Endothelial cell of umbilical vein (primary cell): ENCODE results near the gene OR2T8. TPM values are rescaled to one million over a fixed set of nuclear protein-coding genes. Genes with fewer than 3 reads are reported as not detected.

Experiments used
- BruUV-seq: library from RNA; stranded (reverse); fragments of 400-500 nt; replicated peaks from 2 replicates; lab custom pipeline; 2021; lab: Mats Ljungman, UMichigan
- CTCF ChIA-PET: fragments of 300-600, 350-600 bp; sonication (Branson Sonifier 250); formaldehyde crosslinking; loops from one replicate; lab custom pipeline; 2021; ENCODE audit warnings: antibody characterized with exemption, inconsistent platforms; lab: Charles Lee
- POLR2A ChIA-PET: fragments of 300-600, 350-600 bp; sonication (Branson Sonifier 250); formaldehyde crosslinking; loops from one replicate; lab custom pipeline; 2021; ENCODE audit warnings: antibody characterized with exemption, inconsistent platforms; lab: Charles Lee
- DNase-seq: peaks from one replicate; pipeline ENCODE4 v3.0.0-alpha.2; 2011; ENCODE audit warnings: low read depth, low spot score
- FAIRE-seq: peaks from 2 replicates; lab custom pipeline; 2011; peaks lifted over from hg19 to GRCh38; lab: Jason Lieb, UNC
- H2AFZ ChIP-seq: 2 replicates; pipeline ENCODE4 v1.6.0; 2012; ENCODE audit warnings: low read depth, low read length, control low read depth, inconsistent platforms
- H3K27ac ChIP-seq: 2 replicates; pipeline ENCODE4 v1.5.1; 2011; ENCODE audit warnings: low read depth, mild to moderate bottlenecking, control low read depth, low read length, moderate library complexity; ENCODE audit not compliant: insufficient read depth
- H3K27me3 ChIP-seq, 2 experiments: 2 replicates each; pipeline versions ENCODE4 v1.6.0 to v1.6.1; 2011; ENCODE audit warnings: low read length in 2 of 2, mixed read lengths in 1 of 2; ENCODE audit not compliant: control insufficient read depth in 2 of 2, insufficient read depth in 2 of 2
- H3K36me3 ChIP-seq, 2 experiments: 2 replicates in 1 of 2; 3 replicates in 1 of 2; pipeline ENCODE4 v1.5.1; 2011; ENCODE audit warnings: low read length in 2 of 2, mild to moderate bottlenecking in 1 of 2, moderate library complexity in 1 of 2; ENCODE audit not compliant: control insufficient read depth in 2 of 2, insufficient read depth in 2 of 2; ENCODE audit errors: extremely low read depth in 1 of 2
- H3K4me1 ChIP-seq: 3 replicates; pipeline ENCODE4 v1.5.1; 2011; ENCODE audit warnings: mild to moderate bottlenecking, low read length; ENCODE audit not compliant: control insufficient read depth, insufficient read depth; ENCODE audit errors: extremely low read depth
- H3K4me2 ChIP-seq: 2 replicates; pipeline ENCODE4 v1.6.1; 2011; ENCODE audit warnings: low read length, control low read depth, mixed read lengths; ENCODE audit not compliant: insufficient read depth
- H3K4me3 ChIP-seq, 3 experiments: fragments of 200-600 bp in 1 of 3; sonication (generic), shearing (Covaris generic) in 1 of 3; replicated peaks in 1 of 3; 2 replicates each; pipeline ENCODE4 v1.5.1; 2011 to 2016; ENCODE audit warnings: control low read depth in 3 of 3, low read length in 3 of 3, mild to moderate bottlenecking in 2 of 3, inconsistent platforms in 1 of 3, low read depth in 1 of 3, moderate library complexity in 1 of 3; ENCODE audit not compliant: insufficient read depth in 1 of 3
- H3K79me2 ChIP-seq: 2 replicates; pipeline ENCODE4 v1.6.0; 2012; ENCODE audit warnings: low read length, inconsistent platforms; ENCODE audit not compliant: control insufficient read depth, insufficient read depth
- H3K9ac ChIP-seq: replicated peaks from 2 replicates; pipeline ENCODE3; 2011; ENCODE audit warnings: low read length, control low read depth; ENCODE audit not compliant: insufficient read depth; ENCODE audit errors: extremely low read depth
- H3K9me1 ChIP-seq: replicated peaks from 3 replicates; pipeline ENCODE4 v1.6.0; 2011; ENCODE audit warnings: mild to moderate bottlenecking, low read length; ENCODE audit not compliant: control insufficient read depth, insufficient read depth; ENCODE audit errors: extremely low read depth
- H3K9me3 ChIP-seq: replicated peaks from 2 replicates; pipeline ENCODE4 v1.5.1; 2012; ENCODE audit warnings: low read length, inconsistent platforms; ENCODE audit not compliant: control insufficient read depth, insufficient read depth
- H4K20me1 ChIP-seq: replicated peaks from 2 replicates; pipeline ENCODE3; 2011; ENCODE audit warnings: mild to moderate bottlenecking, low read length; ENCODE audit not compliant: control insufficient read depth, insufficient read depth; ENCODE audit errors: extremely low read depth
- CTCF ChIP-seq, 2 donors: IDR thresholded peaks; 1 replicate in 1 of 2; 2 replicates in 1 of 2; pipeline ENCODE4 v1.5.1; 2011; ENCODE audit warnings: low read length in 2 of 2, mild to moderate bottlenecking in 2 of 2, moderate library complexity in 2 of 2, control low read depth in 1 of 2, inconsistent platforms in 1 of 2, low read depth in 1 of 2; ENCODE audit not compliant: insufficient read depth in 1 of 2; ENCODE audit errors: extremely low read depth in 1 of 2
- EZH2 ChIP-seq: IDR thresholded peaks from 2 replicates; pipeline ENCODE4 v1.6.1; 2012; ENCODE audit warnings: borderline replicate concordance, low read depth, mild to moderate bottlenecking, moderate library complexity, low read length, inconsistent platforms; ENCODE audit not compliant: severe bottlenecking
- FOS ChIP-seq: IDR thresholded peaks from 2 replicates; pipeline ENCODE4 v1.6.1; 2011; ENCODE audit warnings: mild to moderate bottlenecking, low read length, moderate library complexity, borderline replicate concordance; ENCODE audit not compliant: insufficient read depth
- GATA2 ChIP-seq: IDR thresholded peaks from 2 replicates; pipeline ENCODE4 v1.7.0; 2011; ENCODE audit warnings: low read depth, mild to moderate bottlenecking, moderate library complexity, mixed read lengths, low read length; ENCODE audit not compliant: insufficient read length, insufficient read depth
- JUN ChIP-seq: IDR thresholded peaks from 2 replicates; pipeline ENCODE4 v1.6.1; 2011; ENCODE audit warnings: borderline replicate concordance, low read depth; ENCODE audit not compliant: insufficient read length, insufficient read depth
- MAX ChIP-seq: IDR thresholded peaks from 2 replicates; pipeline ENCODE4 v1.6.1; 2011; ENCODE audit not compliant: insufficient read depth, insufficient read length
- MYC ChIP-seq: IDR thresholded peaks from one replicate; pipeline ENCODE4 v1.6.1; 2011; ENCODE audit warnings: mild to moderate bottlenecking, low read depth, low read length
- POLR2A ChIP-seq: IDR thresholded peaks from 2 replicates; pipeline ENCODE4 v1.6.1; 2012; ENCODE audit warnings: low read depth, mild to moderate bottlenecking, control low read depth, low read length
- POLR2AphosphoS5 ChIP-seq: IDR thresholded peaks from 2 replicates; pipeline ENCODE4 v1.6.1; 2012; ENCODE audit warnings: low read depth, mild to moderate bottlenecking, control low read depth, low read length, moderate library complexity; ENCODE audit not compliant: insufficient read depth
- dilution Hi-C: fragments of 300-500 bp; cut with MboI; formaldehyde crosslinking; loops from one replicate; pipeline ENCODE4 v1.15.0; 2019; ENCODE audit warnings: low sequenced_read_pairs; ENCODE audit not compliant: extremely low pct_ligation_motif_present
- intact Hi-C: fragments of 100-400 bp; cut with micrococcal nuclease; formaldehyde crosslinking; loops from one replicate; pipeline ENCODE4 v1.10.0; 2022
- polyA plus RNA-seq, 4 experiments: library from polyadenylated mRNA; depleted of rRNA in 3 of 4; stranded (reverse) in 3 of 4; unstranded in 1 of 4; fragments of >200 nt; gene quantifications; 2 replicates each; pipeline versions ENCODE4 v1.2.1 to v1.2.3, GENCODE V29; 2011 to 2012; ENCODE audit warnings: missing spikeins in 1 of 4
- total RNA-seq: library from RNA; stranded (reverse); gene quantifications from 2 replicates; pipeline ENCODE4 v1.2.3, GENCODE V29; 2021

OR2T8 gene
- total and polyA plus RNA-seq, 2 donors (not counting 3 experiments of a cell fraction or from before 2014, with no cell fraction given): not detected

- CTCF ChIA-PET: no interaction called here
- Histone ChIP-seq H3K9ac (no peak overlapping the region), H3K9me1 (no peaks in the 10 kb centered on the region), H3K4me2 (no peak overlapping the region), H3K27me3 (no peaks in the 10 kb centered on the region), H2AFZ (no peak overlapping the region), H3K4me1 (no peaks in the 10 kb centered on the region), H3K9me3 (peaks cover 6% of the 10 kb centered on the region), H4K20me1 (no peaks in the 10 kb centered on the region), H3K27ac (no peak overlapping the region), H3K79me2 (no peaks in the 10 kb centered on the region), H3K36me3 (no peaks in the 10 kb centered on the region), H3K4me3 (no peak overlapping the region)
- TF ChIP-seq POLR2AphosphoS5 (no peak), GATA2 (no peak), JUN (no peak), POLR2A (no peak), EZH2 (no peak), MYC (no peak), CTCF (IDR thresholded peaks at IDR 0.05; ENCODE audit: extremely low read depth in 1 of 2, insufficient read depth in 1 of 2, low read depth in 1 of 2, low read length in 2 of 2) (no peak), MAX (no peak), FOS (no peak)
- intact Hi-C loops (no loop called here), dilution Hi-C loops (no loop called here)
- FAIRE-seq (no peak), DNase-seq (no peak)
- POLR2A ChIA-PET: no interaction called here
- no TSS peak for BruUV-seq
Measured at GRCh38 chr1:247933989-247934388, 13.9 kb downstream of the OR2T8 start.
